Cardiac muscle cell (in vitro differentiated cells and primary cell): ENCODE data around the gene HPDL. TPM values are rescaled to one million over a fixed set of nuclear protein-coding genes. Genes with fewer than 3 reads are reported as not detected.

Experiments
- DNase-seq, 2 donors: peaks; one replicate each; pipeline versions ENCODE4 v3.0.0 to v3.0.0-alpha.2; 2010 to 2017; ENCODE audit warnings: low read depth in 1 of 2, low spot score in 1 of 2
- H3K27ac ChIP-seq: fragments of 200-600 bp; sonication (generic); 2 replicates; pipeline ENCODE4 v1.5.1; 2016
- H3K27me3 ChIP-seq: fragments of 200-600 bp; sonication (generic); 2 replicates; pipeline ENCODE4 v1.6.0; 2016; ENCODE audit warnings: control low read depth
- H3K36me3 ChIP-seq: fragments of 200-600 bp; sonication (generic); 2 replicates; pipeline ENCODE4 v1.5.1; 2016; ENCODE audit warnings: control low read depth
- H3K4me1 ChIP-seq: fragments of 200-600 bp; sonication (generic); 2 replicates; pipeline ENCODE4 v1.8.1; 2017; ENCODE audit warnings: low read depth, mild to moderate bottlenecking, mixed run types
- H3K4me3 ChIP-seq: fragments of 200-600 bp; sonication (generic); 2 replicates; pipeline ENCODE4 v1.5.1; 2016; ENCODE audit warnings: mild to moderate bottlenecking
- H3K9me3 ChIP-seq: fragments of 200-600 bp; sonication (generic); 2 replicates; pipeline ENCODE4 v1.5.1; 2017; ENCODE audit warnings: low read depth, mild to moderate bottlenecking, control low read depth
- polyA plus RNA-seq: library from polyadenylated mRNA; unstranded; fragments of >200 nt; fragmentation: Nextera tagmentation; extraction: Ambion mirVana; gene quantifications from 2 replicates; pipeline ENCODE4 v1.2.1, GENCODE V29; 2016
- total RNA-seq: library from RNA; depleted of rRNA; stranded (reverse); fragments of >200 nt; gene quantifications from 2 replicates; pipeline ENCODE4 v1.2.3, GENCODE V29; 2016
- TF ChIP-seq, protein P1 (sequence below): IDR thresholded peaks from 2 replicates; pipeline ENCODE4 v1.5.1; 2012; ENCODE audit warnings: low read depth, mild to moderate bottlenecking, low read length

The HPDL gene
- total and polyA plus RNA-seq, 2 experiments from 2014 or later, result 1.3 to 3.3 TPM

DNA sequence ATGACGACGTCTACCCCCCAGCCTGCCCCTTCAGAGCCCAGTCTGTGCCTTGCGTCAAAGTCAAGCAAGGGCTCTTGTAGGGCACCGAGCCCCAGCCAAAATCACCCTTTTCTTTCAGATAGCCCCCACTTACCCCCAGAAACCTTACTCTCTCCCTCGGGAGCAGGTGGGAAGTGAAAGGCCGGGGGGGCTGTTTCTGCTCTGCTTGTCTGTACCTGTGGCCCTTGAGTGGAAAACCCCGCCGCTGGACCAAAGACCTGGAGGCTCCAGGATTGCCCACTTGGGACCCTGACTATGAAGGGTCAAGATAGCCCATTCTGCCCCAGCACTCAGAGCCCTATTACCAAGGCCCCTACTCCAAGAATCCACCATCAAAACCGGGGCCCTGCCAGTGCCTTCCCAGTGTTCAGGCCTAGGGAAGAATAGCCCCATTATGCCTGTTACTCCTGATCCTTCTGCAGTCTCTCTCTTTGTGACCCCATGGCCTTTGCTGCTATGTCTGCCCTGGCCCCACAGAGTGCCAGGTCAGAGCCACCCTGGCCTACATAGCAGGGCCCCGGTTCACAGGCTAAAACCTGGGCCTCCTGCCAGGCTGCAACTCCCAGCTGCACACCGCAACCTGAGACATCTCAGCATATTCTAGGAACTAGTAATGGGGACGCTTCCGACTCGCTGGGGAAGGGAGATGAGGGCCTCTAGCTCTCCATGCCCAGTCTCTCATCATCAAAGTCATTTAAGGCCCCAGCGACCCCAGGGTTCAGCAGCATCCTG is 22.2 kb upstream of the HPDL start:
- Histone ChIP-seq H3K4me3 (peak overlapping the region; percentile 62), H3K27me3 (no peaks in the 10 kb centered on the region), H3K9me3 (no peaks in the 10 kb centered on the region), H3K27ac (peak overlapping the region; percentile 76), H3K4me1 (peaks cover 8% of the 10 kb centered on the region), H3K36me3 (no peaks in the 10 kb centered on the region)
- DNase-seq, result peak; percentile 18 to 28
- TF ChIP-seq, protein P1, sequence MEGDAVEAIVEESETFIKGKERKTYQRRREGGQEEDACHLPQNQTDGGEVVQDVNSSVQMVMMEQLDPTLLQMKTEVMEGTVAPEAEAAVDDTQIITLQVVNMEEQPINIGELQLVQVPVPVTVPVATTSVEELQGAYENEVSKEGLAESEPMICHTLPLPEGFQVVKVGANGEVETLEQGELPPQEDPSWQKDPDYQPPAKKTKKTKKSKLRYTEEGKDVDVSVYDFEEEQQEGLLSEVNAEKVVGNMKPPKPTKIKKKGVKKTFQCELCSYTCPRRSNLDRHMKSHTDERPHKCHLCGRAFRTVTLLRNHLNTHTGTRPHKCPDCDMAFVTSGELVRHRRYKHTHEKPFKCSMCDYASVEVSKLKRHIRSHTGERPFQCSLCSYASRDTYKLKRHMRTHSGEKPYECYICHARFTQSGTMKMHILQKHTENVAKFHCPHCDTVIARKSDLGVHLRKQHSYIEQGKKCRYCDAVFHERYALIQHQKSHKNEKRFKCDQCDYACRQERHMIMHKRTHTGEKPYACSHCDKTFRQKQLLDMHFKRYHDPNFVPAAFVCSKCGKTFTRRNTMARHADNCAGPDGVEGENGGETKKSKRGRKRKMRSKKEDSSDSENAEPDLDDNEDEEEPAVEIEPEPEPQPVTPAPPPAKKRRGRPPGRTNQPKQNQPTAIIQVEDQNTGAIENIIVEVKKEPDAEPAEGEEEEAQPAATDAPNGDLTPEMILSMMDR, result no peak

DNA sequence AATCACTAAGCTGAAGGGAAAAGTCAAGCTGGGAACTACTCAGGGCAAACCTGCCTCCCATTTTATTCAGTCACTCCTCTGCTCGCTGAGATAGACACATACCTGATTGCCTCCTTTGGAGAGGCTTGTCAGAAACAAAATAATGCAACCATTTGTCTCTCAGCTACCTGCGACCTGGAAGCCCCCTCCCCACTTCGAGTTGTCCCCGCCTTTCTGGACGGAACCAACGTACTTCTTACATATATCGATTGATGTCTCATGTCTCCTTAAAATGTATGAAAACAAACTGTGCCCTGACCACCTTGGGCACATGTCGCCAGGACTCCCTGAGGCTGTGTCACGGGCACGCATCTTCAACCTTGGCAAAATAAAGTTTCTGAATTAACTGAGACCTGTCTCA is 21.5 kb upstream of the HPDL start:
- H3K36me3 ChIP-seq, result no peaks in the 10 kb centered on the region
- H3K4me1 ChIP-seq, result peaks cover 8% of the 10 kb centered on the region
- H3K27ac ChIP-seq, result no peak overlapping the region
- H3K27me3 ChIP-seq, result no peaks in the 10 kb centered on the region
- no peak overlapping the region for H3K4me3 ChIP-seq
- no peaks in the 10 kb centered on the region for H3K9me3 ChIP-seq
- TF ChIP-seq, protein P1, result no peak
- DNase-seq, result no peak

DNA sequence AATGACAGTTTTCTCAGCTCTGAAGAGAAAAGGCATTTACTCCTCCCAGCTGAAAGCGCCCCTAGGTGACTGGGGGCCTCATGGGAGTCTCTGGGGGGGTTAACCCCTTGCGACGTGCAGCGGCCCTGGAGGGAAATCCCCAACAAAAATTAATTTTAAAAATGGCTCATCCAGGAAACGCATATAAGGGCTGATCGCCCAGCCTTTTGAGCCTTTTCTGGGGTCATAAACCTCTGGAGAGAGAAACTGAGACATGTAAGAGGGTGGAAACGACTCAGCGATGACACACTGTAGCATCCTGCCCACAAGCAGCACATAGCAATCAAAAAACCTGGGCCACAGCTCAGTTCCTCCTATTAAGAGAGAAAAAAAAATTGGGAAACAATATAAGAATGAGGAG is 20.4 kb upstream of the HPDL start:
- Histone ChIP-seq H3K4me3 (no peak overlapping the region), H3K9me3 (no peaks in the 10 kb centered on the region), H3K4me1 (peaks cover 8% of the 10 kb centered on the region), H3K27me3 (no peaks in the 10 kb centered on the region), H3K36me3 (no peaks in the 10 kb centered on the region), H3K27ac (no peak overlapping the region)
- TF ChIP-seq, protein P1, result no peak
- peak in 1 of 2 donors; percentile 11 for DNase-seq

DNA sequence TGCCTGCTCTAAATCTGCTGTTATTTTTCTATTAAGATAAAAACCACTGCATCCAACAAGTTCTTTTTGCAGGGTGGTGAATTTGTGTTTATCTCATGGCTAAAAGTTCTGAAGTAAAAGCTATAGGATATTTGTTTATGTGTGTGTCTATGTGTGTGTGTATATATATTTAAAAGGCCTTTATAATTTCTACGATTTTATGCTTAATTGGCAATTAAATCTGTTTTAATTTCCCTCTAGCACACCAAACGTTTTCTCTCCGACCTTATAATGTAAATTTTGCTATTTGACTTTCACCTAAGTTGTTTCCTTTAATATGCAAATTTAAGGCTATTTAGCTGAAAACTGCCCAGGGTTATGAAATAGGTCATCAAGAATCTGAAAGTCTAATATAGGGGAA is 19.8 kb upstream of the HPDL start:
- TF ChIP-seq, protein P1, result no peak
- Histone ChIP-seq H3K27me3 (no peaks in the 10 kb centered on the region), H3K4me3 (no peak overlapping the region)

DNA sequence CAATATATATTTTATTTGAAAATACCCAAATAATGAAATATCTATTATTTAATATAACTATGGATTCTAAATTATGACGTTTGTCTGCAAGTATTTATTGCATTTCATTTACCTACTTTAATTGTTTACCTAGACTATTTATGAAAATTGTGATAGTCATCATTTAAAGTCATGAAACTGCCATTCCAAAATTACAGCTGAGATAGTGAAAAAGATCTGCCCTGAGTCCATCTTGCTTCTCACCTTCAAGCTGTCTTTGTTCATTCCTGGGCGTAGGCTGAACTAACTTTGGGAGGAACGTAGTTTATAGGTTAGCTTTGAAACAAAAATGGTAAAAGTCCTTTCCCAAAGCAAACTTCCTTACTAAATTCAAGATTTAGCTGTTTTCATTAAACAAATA is 12.4 kb upstream of the HPDL start:
- no peaks in the 10 kb centered on the region for H3K36me3 ChIP-seq
- TF ChIP-seq, protein P1, result no peak
- H3K27me3 ChIP-seq, result no peaks in the 10 kb centered on the region
- no peak for DNase-seq
- no peak overlapping the region for H3K4me3 ChIP-seq
- no peaks in the 10 kb centered on the region for H3K4me1 ChIP-seq
- no peak overlapping the region for H3K27ac ChIP-seq
- H3K9me3 ChIP-seq, result no peaks in the 10 kb centered on the region

More for the DNA sequence above, 19.8 kb upstream of the HPDL start:
- DNase-seq, result no peak
- no peaks in the 10 kb centered on the region for H3K36me3 ChIP-seq
- no peak overlapping the region for H3K27ac ChIP-seq
- peaks cover 8% of the 10 kb centered on the region for H3K4me1 ChIP-seq
- no peaks in the 10 kb centered on the region for H3K9me3 ChIP-seq
